OCI-LY3 (cell line): ENCODE measurements around the gene VAMP8.

Source experiments
- H2AFZ ChIP-seq: fragments of 200-600, 300-600 bp; shearing (Covaris generic); 2 replicates; pipeline ENCODE4 v1.6.0; 2014; ENCODE audit warnings: antibody characterized with exemption, low read depth, low read length
- H3K27ac ChIP-seq: fragments of 200-600, 300-600 bp; sonication (generic); 2 replicates; pipeline ENCODE4 v1.5.1; 2014; ENCODE audit warnings: mild to moderate bottlenecking, low read length, moderate library complexity, mixed read lengths
- H3K27me3 ChIP-seq: fragments of 200-600, 300-600 bp; sonication (generic); 2 replicates; pipeline ENCODE4 v1.6.1; 2014; ENCODE audit warnings: low read depth, low read length, mixed read lengths
- H3K36me3 ChIP-seq: fragments of 200-600, 300-600 bp; sonication (generic); replicated peaks from 2 replicates; pipeline ENCODE3; 2014; ENCODE audit warnings: low read depth, low read length, mixed read lengths
- H3K4me1 ChIP-seq: fragments of 300-600, 200-600 bp; sonication (generic); 2 replicates; pipeline ENCODE4 v1.6.1; 2014; ENCODE audit warnings: low read length, mixed read lengths
- H3K4me2 ChIP-seq: fragments of 200-600, 300-600 bp; sonication (generic); 2 replicates; pipeline ENCODE4 v1.6.1; 2014; ENCODE audit warnings: low read length, mixed read lengths
- H3K4me3 ChIP-seq: fragments of 300-600, 200-600 bp; sonication (generic); 2 replicates; pipeline ENCODE4 v1.5.1; 2014; ENCODE audit warnings: antibody characterized with exemption, mild to moderate bottlenecking, low read length, moderate library complexity
- H3K79me2 ChIP-seq: fragments of 300-600, 200-600 bp; shearing (Covaris generic); 2 replicates; pipeline ENCODE4 v1.6.1; 2014; ENCODE audit warnings: mild to moderate bottlenecking, low read length, mixed read lengths
- H3K9ac ChIP-seq: fragments of 300-600, 200-600 bp; shearing (Covaris generic); 2 replicates; pipeline ENCODE4 v1.6.0; 2014; ENCODE audit warnings: mild to moderate bottlenecking, low read length, moderate library complexity
- H3K9me3 ChIP-seq: fragments of 200-600, 300-600 bp; shearing (Covaris generic); 2 replicates; pipeline ENCODE4 v1.6.1; 2014; ENCODE audit warnings: low read length, mixed read lengths; ENCODE audit not compliant: insufficient read depth
- H4K20me1 ChIP-seq: fragments of 200-600, 300-600 bp; sonication (generic); 2 replicates; pipeline ENCODE4 v1.6.1; 2016; ENCODE audit warnings: low read length, mixed read lengths; ENCODE audit not compliant: insufficient read depth
- EZH2phosphoT487 ChIP-seq: fragments of 200-600 bp; shearing (Covaris generic); IDR thresholded peaks from 2 replicates; pipeline ENCODE4 v1.6.1; 2018; ENCODE audit warnings: antibody characterized with exemption, mixed run types, low read depth
- TF ChIP-seq, protein P1 (sequence below): fragments of 200-600, 300-600 bp; sonication (generic); IDR thresholded peaks from 2 replicates; pipeline ENCODE4 v1.5.1; 2014; ENCODE audit warnings: antibody characterized with exemption, low read length, low read depth

VAMP8 gene

DNA sequence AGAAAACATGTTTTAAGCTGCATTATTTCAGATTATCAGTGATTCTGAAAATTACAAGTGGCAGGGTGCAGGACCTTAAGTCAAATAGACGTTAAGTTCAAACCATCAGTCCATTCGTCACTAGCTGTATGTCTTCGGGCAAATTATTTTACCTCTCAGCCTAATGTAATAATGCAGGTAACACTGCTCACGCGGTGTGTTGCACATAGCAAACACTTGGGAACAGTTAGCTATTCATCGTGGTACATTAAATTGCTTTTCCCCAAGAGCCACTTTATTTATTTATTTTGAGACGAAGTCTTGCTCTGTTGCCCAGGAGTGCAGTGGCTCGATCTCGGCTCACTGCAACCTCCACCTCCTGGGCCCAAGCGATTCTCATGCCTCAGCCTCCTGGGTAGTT is 28.3 kb upstream of the VAMP8 start:
- no peak overlapping the region for H3K4me3 ChIP-seq
- no peak for TF ChIP-seq EZH2phosphoT487
- TF ChIP-seq, protein P1, sequence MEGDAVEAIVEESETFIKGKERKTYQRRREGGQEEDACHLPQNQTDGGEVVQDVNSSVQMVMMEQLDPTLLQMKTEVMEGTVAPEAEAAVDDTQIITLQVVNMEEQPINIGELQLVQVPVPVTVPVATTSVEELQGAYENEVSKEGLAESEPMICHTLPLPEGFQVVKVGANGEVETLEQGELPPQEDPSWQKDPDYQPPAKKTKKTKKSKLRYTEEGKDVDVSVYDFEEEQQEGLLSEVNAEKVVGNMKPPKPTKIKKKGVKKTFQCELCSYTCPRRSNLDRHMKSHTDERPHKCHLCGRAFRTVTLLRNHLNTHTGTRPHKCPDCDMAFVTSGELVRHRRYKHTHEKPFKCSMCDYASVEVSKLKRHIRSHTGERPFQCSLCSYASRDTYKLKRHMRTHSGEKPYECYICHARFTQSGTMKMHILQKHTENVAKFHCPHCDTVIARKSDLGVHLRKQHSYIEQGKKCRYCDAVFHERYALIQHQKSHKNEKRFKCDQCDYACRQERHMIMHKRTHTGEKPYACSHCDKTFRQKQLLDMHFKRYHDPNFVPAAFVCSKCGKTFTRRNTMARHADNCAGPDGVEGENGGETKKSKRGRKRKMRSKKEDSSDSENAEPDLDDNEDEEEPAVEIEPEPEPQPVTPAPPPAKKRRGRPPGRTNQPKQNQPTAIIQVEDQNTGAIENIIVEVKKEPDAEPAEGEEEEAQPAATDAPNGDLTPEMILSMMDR, result no peak
- no peaks in the 10 kb centered on the region for H3K4me1 ChIP-seq
- no peaks in the 10 kb centered on the region for H3K9me3 ChIP-seq
- no peaks in the 10 kb centered on the region for H3K79me2 ChIP-seq
- peaks cover 51% of the 10 kb centered on the region for H3K36me3 ChIP-seq
- no peak overlapping the region for H3K4me2 ChIP-seq
- H4K20me1 ChIP-seq, result 0 out of 2 replicates have a peak, but pooled peaks cover 3% of the 10 kb centered on the region
- no peak overlapping the region for H3K9ac ChIP-seq
- H3K27ac ChIP-seq, result no peak overlapping the region
- H3K27me3 ChIP-seq, result no peaks in the 10 kb centered on the region
- no peak overlapping the region for H2AFZ ChIP-seq

DNA sequence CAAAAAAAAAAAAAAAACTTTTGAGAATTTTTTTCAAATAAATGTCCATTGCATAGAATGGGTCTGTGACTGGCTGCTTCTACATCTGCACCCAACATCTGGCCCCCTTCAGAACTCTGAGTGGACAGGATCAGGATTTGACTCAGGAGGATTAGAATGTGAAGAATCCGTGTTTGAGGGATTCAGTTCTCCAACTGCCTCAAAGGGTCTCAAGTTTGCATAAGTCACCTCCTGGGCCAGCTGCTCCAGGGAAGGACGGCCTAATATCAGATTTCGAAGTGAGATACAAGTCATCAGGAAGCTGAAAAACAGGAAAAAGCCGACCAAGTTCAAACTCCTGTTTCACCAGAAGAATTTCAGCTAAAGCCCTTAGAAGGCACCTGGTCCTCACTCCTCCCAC is 27.6 kb upstream of the VAMP8 start:
- Histone ChIP-seq H3K36me3 (peaks cover 56% of the 10 kb centered on the region), H3K4me1 (no peaks in the 10 kb centered on the region), H4K20me1 (0 out of 2 replicates have a peak, but pooled peaks cover 3% of the 10 kb centered on the region), H3K4me2 (no peak overlapping the region), H3K4me3 (no peak overlapping the region), H3K9ac (no peak overlapping the region), H3K27me3 (no peaks in the 10 kb centered on the region), H3K9me3 (no peaks in the 10 kb centered on the region), H2AFZ (no peak overlapping the region), H3K27ac (no peak overlapping the region), H3K79me2 (no peaks in the 10 kb centered on the region)
- TF ChIP-seq, protein P1, result no peak
- no peak for TF ChIP-seq EZH2phosphoT487

GRCh38 chr2:85550486-85550885 is 26.9 kb upstream of the VAMP8 start:
- Histone ChIP-seq H3K27me3 (no peaks in the 10 kb centered on the region), H3K9ac (no peak overlapping the region), H3K27ac (no peak overlapping the region), H3K4me1 (no peaks in the 10 kb centered on the region), H3K4me2 (no peak overlapping the region), H3K4me3 (no peak overlapping the region), H4K20me1 (0 out of 2 replicates have a peak, but pooled peaks cover 3% of the 10 kb centered on the region), H2AFZ (no peak overlapping the region), H3K36me3 (peaks cover 57% of the 10 kb centered on the region), H3K9me3 (no peaks in the 10 kb centered on the region), H3K79me2 (no peaks in the 10 kb centered on the region)
- TF ChIP-seq, protein P1, result no peak
- no peak for TF ChIP-seq EZH2phosphoT487

GRCh38 chr2:85551698-85552678 is 25.4 kb upstream of the VAMP8 start:
- no peak overlapping the region for H3K27ac ChIP-seq
- no peaks in the 10 kb centered on the region for H3K9me3 ChIP-seq
- no peaks in the 10 kb centered on the region for H3K4me1 ChIP-seq
- no peak overlapping the region for H3K9ac ChIP-seq
- H3K36me3 ChIP-seq, result peaks cover 52% of the 10 kb centered on the region
- H4K20me1 ChIP-seq, result no peaks in the 10 kb centered on the region
- no peak overlapping the region for H2AFZ ChIP-seq
- no peak for TF ChIP-seq EZH2phosphoT487
- TF ChIP-seq, protein P1, result peak; percentile 96
- no peak overlapping the region for H3K4me3 ChIP-seq
- H3K27me3 ChIP-seq, result no peaks in the 10 kb centered on the region
- no peaks in the 10 kb centered on the region for H3K79me2 ChIP-seq
- no peak overlapping the region for H3K4me2 ChIP-seq
